Fibroblast of upper back skin (primary cell): Measurements from ENCODE around the gene WDR83.
"Not testable (repeated sequence)": the region's sequence is repeated elsewhere in the genome, so short reads cannot be mapped to it uniquely, and the experiment has no call there.

Experiments used
- DNase-seq: peaks from one replicate; pipeline ENCODE4 v3.0.0-alpha.2; 2013

Gene WDR83

DNA sequence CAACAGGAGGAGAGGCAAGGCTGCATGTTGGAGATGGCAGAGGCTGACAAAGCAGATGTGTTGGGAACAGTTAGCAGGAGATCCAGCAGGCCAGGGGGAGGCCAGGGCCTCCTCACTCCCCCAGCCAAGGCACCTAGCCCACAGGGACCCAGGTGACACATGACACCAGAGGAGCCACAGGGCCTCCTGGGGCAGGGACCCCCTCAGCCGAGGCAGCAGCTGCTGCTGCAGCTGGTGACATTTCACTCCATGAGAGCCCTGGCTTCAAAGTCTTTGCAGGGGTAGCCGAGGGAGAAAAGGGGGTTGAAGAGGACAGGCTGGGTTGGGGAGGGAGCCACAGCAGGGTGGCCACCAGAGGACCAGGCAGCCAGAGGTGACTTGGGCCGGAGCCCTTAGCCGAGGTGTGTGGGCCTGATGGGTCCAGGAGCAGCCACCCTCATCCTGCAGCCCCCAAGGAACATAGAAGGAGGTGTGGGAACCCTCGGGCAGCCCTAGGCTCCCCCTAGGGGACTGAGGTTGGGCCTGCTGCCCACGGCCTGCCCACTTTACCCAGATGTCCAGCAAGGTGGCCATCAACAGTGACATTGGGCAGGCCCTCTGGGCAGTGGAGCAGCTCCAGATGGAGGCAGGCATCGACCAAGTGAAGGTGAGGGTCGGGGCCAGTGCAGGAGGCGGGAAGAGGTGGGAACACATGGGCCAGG is 21.0 kb downstream of the WDR83 start, which contains the start of gene GNG14:
TSS of gene GNG14 (plus strand) at position 503 of the 701 bp plus-strand sequence. CDS start at position 554, 51 bp downstream.
- no peak for DNase-seq

DNA sequence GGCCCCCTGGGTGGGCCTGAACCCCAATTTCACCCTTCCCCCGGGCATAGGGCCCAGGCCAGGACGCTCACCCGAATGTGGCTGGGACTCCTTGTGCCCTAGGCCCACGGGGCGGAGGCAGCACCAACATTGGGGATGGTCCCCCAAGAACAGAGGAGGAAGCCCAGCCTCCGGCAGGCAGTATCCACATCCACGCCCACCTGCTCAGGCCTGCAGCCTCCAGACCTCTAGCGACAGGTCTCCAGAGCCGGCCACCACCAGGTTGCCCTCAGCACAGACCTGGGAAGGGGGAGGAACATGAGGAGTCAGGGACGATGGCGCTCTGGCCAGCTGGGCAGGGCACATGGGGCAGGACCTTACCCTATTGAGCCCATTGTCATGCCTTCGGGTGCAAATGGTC is 22.4 kb downstream of the WDR83 start:
- no peak for DNase-seq

GRCh38 chr19:12689581-12690216 is 23.1 kb downstream of the WDR83 start:
- DNase-seq: no peak

- DNase-seq: no peak
Measured at GRCh38 chr19:12692960-12693359, 26.4 kb downstream of the WDR83 start.

GRCh38 chr19:12694641-12695040 is 28.0 kb downstream of the WDR83 start:
- no peak for DNase-seq

- no peak for DNase-seq
Measured at GRCh38 chr19:12695096-12695495, 28.5 kb downstream of the WDR83 start.

- DNase-seq: no peak
Measured at GRCh38 chr19:12695514-12695913, 28.9 kb downstream of the WDR83 start.

GRCh38 chr19:12695997-12696365 is 29.4 kb downstream of the WDR83 start:
- DNase-seq: no peak

DNA sequence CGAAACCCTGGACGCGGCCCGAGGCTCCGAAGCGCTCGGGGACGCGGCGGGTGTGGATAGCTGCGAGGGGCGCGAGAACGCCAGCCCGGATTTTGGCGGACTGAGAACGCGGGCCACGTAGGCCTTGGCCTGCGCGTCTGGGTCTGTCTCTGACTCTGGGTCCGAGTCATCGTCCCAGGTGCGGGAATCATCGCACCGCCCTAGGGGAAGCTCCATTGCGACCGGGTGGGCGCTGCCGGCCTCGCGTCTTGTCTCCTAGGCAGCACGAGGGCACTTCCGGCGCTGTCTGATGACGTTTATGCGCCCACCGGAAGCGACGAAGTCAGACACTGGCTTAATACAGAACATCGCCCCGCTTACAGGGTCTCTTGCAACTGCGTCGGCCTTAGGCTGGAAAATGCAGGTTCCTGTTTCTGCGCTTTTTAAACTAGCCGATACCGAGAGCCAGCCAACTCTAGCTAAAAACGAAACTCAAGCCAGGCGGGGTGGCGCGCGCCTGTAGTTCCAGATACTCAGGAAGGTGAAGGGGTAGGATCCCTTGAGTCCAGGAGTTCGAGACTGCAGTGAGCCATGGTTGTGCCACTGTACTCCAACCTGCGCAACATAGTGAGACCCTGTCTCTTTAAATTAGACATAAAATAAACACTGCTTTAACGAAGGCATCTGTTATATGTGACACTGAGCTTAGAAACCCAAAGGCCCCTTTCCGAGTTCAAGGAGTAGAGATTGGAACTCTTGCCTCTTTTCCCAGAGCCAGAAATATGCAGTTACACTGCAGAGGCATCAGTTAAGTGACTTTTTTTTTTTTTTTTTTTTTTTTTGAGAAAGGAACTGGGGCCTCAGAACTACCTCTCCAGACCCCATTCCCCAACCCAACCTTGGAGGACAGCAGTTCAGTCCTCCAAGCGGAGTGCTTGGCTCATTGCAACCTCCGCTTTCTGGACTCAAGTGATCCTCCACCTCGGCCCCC is 30.0 kb downstream of the WDR83 start, which contains the start of gene FBXW9:
TSS of gene FBXW9 (minus strand) at position 266 of the 970 bp plus-strand sequence. CDS start at position 216, 50 bp downstream.
- DNase-seq: peak; percentile 95

GRCh38 chr19:12697425-12697824 is 30.8 kb downstream of the WDR83 start:
- not testable (repeated sequence) for DNase-seq

GRCh38 chr19:12698138-12698537 is 31.5 kb downstream of the WDR83 start:
- DNase-seq: no peak

- no peak for DNase-seq
Measured at GRCh38 chr19:12701596-12702282, 35.1 kb downstream of the WDR83 start.

GRCh38 chr19:12703046-12703445 is 36.4 kb downstream of the WDR83 start:
- peak; percentile 27 for DNase-seq

DNA sequence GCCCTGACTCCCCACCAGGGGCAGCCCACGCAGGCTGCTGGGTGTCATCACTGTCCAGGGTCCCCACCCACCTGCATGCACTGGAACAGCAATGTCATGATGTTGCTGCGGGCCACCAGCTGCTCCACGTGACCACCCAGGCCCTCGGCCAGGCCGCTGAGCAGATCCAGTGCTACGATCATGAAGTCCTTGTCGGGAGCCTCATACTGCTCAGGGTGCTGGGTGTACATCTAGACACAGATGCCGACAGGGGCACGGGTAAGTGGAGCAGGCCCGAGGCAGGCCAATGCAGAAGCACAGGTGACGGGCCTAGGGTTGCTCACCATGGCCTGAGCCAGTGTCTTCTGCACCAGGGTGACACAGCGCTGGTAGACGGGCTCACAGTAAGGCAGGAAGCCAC is 38.6 kb downstream of the WDR83 start:
- DNase-seq: no peak

DNA sequence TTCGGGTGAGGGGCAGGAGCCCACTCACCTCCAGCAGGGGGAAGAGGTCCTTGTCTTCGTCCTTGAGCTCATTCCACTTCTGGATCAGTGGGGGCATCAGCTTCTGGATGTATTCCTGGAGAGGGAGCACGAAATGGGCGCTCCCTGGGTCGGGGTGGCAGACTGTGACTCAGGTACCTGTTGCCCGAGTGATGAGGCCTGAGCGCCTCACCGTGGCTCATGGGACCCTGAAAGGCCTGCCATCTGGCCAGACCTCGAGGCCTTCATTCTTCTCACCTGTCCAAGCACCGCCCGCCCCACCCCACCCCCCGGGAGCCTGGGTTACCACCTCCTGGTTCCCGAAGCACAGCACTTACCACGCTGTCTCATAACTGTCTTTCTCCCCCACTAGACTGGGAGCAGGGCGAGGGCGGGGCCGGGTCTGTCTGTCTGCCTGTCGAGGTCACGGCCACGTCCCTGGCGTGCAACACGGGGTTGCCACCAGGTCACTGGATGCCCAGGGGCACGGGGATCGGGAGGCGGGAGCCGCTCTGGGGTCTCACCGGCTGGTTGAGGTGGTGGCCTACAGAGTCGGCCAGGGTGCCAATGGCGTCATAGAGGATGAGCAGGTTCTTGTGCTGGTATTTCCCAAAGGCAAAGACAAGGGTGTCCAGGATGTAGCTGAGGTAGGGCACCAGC is 39.2 kb downstream of the WDR83 start:
- DNase-seq: no peak

DNA sequence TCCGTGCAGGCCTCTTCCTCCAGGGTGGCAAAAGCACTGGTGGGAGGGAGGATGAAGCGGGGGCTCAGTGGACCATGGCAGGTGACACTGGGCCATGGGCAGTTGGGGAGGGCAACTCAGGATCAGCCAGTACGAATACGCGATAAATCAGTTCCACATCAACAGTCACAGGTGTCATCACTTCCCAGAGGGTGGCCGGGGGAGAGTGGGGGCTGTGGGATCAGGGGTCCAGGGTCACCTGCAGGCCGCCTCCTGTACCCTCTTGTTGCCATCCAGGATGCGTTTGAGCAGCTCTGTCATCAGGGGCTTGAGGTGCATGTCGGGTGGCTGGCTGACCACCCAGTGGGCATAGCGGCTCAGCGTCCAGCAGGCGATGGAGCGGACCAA is 39.7 kb downstream of the WDR83 start:
- DNase-seq: no peak

GRCh38 chr19:12708641-12709040 is 42.0 kb downstream of the WDR83 start:
- no peak for DNase-seq

- DNase-seq: no peak
Measured at GRCh38 chr19:12711187-12711586, 44.6 kb downstream of the WDR83 start.

- not testable (repeated sequence) for DNase-seq
Measured at GRCh38 chr19:12712077-12712476, 45.5 kb downstream of the WDR83 start.

DNA sequence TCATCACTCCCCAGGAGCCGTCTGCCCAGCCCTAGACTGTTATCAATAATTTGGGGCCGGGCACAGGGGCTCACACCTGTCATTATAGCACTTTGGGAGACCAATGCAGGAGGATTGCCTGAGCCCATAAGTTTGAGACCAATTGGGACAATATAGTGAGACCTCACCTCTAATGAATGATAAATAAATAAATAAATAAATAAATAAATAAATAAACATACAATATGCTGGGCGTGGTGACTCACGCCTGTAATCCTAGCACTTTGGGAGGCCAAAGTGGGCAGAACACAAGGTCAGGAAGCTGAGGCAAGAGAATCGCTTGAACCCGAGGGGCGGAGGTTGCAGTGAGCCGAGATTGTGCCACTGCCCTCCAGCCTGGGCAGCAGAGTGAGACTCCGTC is 46.7 kb downstream of the WDR83 start:
- DNase-seq: not testable (repeated sequence)

- no peak for DNase-seq
Measured at GRCh38 chr19:12715102-12715501, 48.5 kb downstream of the WDR83 start.

DNA sequence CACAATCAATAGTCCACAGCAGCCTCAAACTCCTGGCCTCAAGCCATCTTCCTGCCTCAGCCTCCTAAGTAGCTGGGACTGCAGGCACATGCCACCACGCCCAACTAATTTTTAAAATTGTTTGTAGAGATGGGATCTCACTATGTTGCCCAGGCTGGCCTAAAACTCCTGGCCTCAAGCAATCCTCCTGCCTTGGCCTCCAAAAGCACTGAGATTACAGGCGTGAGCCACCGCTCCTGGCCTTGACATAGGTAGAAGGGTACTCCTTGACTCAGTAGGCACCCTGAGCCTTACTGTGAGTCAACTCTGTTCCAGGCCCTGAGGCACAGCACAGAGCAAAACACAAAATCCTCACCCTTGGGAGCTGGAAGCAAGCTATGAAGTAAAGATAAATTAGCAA is 49.3 kb downstream of the WDR83 start:
- DNase-seq: no peak
